HG03280 (cell line): ENCODE measurements around the gene HTR3E.
"Not testable (repeated sequence)": the region's sequence is repeated elsewhere in the genome, so short reads cannot be mapped to it uniquely, and the experiment has no call there.

Experiments used
- ATAC-seq: cut with Tn5 transposase; IDR thresholded peaks from one replicate; pipeline ENCODE4 v1.9.1; 2021; ENCODE audit warnings: mild to moderate bottlenecking, moderate library complexity; ENCODE audit not compliant: unreplicated experiment

The HTR3E gene

GRCh38 chr3:184110316-184110725 lies 13.5 kb downstream of the HTR3E start:
- ATAC-seq = no peak

DNA sequence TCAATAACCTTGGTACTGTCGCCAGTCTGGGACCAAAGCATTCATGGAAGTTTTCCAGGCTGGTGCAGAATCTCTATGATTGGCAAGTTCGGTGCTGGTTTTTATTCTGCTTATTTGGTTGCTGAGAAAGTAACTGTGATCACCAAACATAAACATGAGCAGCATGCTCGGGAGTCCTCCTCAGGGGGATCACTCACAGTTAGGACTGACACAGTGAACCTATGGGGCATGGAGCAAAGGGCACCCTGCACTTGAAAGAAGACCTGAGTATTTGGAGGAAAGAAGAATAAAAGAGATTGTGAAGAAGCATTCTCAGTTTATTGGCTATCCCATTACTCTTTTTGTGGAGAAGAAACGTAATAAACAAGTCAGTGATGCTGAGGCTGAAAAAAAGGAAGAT lies 19.2 kb downstream of the HTR3E start:
- no peak for ATAC-seq

- ATAC-seq = no peak
Measured at GRCh38 chr3:184117636-184118035, 20.8 kb downstream of the HTR3E start.

- ATAC-seq = not testable (repeated sequence)
Measured at GRCh38 chr3:184121031-184121430, 24.2 kb downstream of the HTR3E start.

GRCh38 chr3:184126006-184126405 lies 29.1 kb downstream of the HTR3E start:
- ATAC-seq = no peak

- no peak for ATAC-seq
Measured at GRCh38 chr3:184129012-184129411, 32.1 kb downstream of the HTR3E start.

- no peak for ATAC-seq
Measured at GRCh38 chr3:184132945-184133344, 36.1 kb downstream of the HTR3E start.

DNA sequence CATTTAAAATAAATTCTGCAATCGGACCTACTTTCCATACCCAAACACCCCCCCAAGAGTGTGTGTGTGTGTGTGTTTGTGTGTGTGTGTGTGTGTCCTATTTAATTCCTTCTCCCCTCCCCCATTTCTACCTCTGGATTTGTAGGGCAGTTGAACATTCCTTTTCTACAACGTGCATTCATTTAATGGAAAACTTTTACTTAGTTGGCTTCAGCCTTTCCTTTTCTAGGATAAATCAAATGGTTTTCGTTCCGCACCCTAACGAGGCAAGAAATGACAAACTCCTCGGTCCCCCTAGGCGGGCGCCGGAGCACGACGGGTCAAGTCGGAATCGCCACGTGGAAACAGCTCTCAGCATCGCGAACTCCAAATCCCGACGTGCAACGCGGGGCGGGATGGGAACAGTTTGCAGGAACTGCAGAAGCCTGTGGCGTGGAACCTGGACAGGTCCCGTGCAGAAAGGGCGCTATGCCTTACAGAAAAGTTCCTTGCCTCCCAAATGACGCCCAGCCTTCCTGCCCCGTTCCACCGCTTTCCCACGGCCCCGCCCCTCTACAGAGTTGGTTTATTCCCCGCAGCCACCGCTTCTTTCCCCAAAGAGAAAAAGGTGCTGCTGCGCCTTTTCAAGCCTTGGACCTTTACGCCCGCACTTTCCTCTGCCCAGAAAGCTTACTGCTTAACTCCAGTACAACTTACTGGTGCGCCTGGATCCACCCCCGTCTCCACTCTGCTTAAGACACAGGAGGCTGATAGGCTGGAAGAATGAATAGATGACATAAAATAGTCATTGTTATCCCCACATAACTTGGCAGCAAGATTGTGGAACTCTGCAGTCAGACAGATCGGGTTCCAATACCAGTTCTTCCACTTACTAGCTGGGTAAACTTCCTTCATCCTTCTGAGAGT lies 37.2 kb downstream of the HTR3E start:
- ATAC-seq = no peak

DNA sequence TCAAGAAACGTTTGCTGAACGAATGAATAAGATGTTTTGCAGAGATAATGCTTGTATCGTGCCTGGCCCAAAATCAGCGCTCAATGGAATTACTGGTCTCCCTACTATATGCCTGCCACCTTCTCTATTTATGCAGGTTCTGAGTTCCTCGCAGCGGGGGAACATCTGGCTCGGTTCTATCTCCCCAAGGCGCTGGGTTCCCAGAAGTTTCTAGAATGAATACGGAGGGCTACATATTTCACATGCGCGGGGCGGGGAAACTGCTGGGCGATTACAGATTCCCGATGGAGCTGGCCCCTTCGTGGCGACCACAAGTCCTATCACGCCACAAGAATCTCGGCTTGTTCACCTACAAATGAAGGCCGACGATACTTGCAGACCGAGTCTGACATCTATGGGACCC lies 37.9 kb downstream of the HTR3E start:
- peak; percentile 4 for ATAC-seq

DNA sequence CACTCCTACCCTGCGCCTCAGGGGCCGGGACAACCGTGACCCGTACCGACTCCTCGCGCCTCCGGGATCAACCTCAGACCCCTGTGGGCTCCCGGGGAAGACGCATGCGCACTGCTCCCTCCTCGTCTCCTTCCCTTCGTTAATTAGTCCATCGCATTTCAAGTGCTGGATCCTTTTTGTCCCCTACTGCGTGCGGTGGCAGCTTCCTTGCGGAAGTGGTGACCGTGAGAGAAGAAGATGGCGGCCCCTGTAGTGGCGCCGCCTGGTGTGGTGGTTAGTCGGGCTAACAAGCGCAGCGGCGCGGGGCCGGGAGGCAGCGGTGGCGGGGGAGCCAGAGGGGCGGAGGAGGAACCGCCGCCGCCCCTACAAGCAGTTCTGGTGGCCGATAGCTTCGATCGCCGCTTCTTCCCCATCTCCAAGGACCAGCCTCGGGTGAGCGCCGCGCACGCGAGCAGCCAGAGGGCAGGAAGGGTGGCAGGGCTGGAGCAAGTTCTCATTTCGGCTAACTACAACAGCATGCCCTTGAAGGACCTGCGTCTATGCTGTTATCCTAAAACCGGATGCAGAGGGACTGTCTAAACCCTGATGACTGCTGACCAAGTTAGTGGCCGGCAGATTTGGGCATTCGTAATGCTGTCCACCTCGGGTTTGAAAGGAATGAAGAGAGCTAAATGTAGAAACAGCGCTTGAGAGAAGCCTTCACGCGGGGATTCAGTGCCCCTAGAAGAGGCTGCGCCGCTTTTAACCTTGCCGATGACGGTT lies 38.5 kb downstream of the HTR3E start, which contains the start of gene EIF2B5:
Gene EIF2B5, plus strand, starts transcription at position 210 of the 762 bp plus-strand sequence. Its CDS starts 28 bp downstream, at position 238.
- peak; percentile 87 for ATAC-seq

DNA sequence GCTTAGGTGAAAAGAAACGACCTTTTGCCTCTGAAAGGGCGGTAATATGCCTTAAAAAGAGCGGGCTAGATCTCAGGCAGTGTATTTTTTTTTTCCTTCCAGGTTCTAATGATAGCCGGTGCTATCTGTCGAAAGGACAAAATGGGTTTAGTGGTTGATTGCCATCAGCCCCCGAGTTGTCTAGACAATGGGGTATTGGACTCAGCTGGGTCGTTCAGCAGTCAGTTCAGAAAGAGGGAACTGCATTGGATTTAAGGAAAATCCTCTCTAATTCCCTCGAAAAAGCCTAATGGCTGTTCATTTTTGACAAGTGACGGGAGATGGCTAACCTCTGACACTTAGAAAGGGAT lies 39.0 kb downstream of the HTR3E start:
- ATAC-seq = no peak

- no peak for ATAC-seq
Measured at GRCh38 chr3:184140436-184140835, 43.6 kb downstream of the HTR3E start.

- ATAC-seq = no peak
Measured at GRCh38 chr3:184142199-184142598, 45.3 kb downstream of the HTR3E start.

GRCh38 chr3:184143327-184143726 lies 46.5 kb downstream of the HTR3E start:
- ATAC-seq = no peak

DNA sequence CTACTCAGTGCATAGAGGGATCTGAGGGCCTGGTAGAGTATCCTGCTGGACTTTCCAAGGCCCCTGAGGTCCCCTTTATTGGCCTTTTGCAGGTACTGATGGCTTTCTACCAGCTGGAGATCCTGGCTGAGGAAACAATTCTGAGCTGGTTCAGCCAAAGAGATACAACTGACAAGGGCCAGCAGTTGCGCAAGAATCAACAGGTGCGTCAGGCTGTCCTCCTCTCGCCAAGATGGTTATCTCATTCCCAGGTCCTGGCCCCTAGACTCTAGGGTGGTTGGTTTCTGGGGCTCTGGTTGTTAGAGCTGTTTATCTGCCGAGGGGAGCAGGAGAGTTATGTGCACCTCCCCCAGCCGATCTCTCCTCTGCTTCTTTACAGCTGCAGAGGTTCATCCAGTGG lies 47.6 kb downstream of the HTR3E start:
- ATAC-seq = no peak

DNA sequence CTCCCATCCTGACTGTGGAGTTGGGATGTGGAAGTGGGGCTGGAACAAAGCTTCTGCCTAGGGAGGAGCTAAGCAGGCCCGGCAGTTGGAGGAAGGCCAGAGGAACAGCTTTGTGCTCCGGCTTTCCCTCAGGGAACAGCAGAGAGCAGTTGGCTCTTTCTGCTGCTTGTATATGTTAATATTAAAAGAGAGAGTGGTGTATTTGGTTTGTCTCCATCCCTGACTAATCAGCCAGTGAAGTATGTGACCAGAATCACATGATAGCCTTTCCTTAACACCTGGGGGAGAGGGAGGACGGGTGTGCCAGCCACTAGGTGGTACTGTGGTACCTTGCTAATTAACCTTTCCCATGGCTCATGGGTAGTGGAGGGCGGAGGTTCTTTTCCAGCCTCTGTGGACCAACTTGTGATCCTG lies 48.3 kb downstream of the HTR3E start:
- no peak for ATAC-seq

DNA sequence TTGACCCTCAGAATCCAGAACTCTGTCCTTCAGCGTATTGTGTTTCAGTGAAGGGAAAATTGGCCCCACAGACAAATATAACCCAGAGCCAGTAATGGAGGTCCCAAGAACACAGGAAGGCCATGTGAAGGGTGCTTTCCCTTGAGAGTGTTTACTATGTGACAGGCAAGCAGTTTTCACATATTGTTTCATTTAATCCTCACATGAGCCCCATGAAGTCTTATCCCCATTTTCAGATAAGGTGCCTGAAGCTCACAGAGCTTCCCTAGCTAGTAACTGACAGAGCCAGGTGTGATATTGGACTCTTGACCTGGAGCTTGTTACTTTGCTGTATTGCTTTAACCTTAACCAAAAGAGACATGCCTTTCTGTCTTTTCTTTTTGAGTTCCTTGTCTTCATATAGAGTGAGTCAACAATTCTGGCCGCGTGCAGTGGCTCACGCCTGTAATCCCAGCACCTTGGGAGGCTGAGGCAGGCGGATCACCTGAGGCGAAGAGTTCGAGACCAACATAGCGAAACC lies 48.9 kb downstream of the HTR3E start:
- ATAC-seq = no peak

DNA sequence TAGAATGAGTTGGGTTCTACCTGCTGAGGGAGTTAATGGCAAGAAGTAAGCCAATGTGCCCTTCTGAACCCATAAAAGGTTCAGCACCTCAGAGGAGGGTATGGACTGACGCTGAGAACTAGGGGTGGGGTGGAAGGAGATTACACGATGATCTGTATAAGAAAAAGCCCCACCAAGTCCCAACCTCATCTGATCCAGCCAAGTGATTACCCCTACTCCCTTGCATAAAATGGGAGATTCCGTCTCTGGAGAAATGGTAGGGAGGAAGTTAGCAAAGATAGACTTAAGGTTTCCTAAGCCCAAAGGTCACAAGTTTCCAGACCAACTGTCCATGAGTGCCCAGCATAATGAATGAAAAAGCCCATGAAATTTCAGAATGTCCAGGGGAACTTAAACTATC lies 51.2 kb downstream of the HTR3E start:
- no peak for ATAC-seq

- ATAC-seq = no peak
Measured at GRCh38 chr3:184149123-184149522, 52.3 kb downstream of the HTR3E start.

DNA sequence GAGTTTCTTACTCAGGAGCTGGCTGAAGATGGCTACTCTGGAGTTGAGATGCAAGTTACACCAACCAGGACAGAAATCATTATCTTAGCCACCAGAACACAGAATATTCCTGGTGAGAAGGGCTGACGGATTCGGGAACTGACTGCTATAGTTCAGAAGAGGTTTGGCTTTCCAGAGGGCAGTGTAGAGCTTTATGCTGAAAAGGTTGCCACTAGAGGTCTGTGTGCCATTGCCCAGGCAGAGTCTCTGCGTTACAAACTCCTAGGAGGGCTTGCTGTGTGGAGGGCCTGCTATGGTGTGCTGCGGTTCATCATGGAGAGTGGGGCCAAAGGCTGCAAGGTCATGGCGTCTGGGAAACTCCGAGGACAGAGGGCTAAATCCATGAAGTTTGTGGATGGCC lies 52.9 kb downstream of the HTR3E start:
- not testable (repeated sequence) for ATAC-seq

GRCh38 chr3:184154885-184155643 lies 58.2 kb downstream of the HTR3E start, which contains the start of gene DVL3:
TSS of gene DVL3 (plus strand) at chr3:184155377. CDS start at chr3:184155636, 259 bp downstream.
- ATAC-seq = peak; percentile 82
